IPS DF 19.7 (cell line): ENCODE data around the gene IRAK3.

Source experiments
- DNase-seq: peaks from one replicate; pipeline ENCODE4 v3.0.0-alpha.2; 2013; ENCODE audit warnings: low read depth, low spot score

The IRAK3 gene, protein sequence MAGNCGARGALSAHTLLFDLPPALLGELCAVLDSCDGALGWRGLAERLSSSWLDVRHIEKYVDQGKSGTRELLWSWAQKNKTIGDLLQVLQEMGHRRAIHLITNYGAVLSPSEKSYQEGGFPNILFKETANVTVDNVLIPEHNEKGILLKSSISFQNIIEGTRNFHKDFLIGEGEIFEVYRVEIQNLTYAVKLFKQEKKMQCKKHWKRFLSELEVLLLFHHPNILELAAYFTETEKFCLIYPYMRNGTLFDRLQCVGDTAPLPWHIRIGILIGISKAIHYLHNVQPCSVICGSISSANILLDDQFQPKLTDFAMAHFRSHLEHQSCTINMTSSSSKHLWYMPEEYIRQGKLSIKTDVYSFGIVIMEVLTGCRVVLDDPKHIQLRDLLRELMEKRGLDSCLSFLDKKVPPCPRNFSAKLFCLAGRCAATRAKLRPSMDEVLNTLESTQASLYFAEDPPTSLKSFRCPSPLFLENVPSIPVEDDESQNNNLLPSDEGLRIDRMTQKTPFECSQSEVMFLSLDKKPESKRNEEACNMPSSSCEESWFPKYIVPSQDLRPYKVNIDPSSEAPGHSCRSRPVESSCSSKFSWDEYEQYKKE

DNA sequence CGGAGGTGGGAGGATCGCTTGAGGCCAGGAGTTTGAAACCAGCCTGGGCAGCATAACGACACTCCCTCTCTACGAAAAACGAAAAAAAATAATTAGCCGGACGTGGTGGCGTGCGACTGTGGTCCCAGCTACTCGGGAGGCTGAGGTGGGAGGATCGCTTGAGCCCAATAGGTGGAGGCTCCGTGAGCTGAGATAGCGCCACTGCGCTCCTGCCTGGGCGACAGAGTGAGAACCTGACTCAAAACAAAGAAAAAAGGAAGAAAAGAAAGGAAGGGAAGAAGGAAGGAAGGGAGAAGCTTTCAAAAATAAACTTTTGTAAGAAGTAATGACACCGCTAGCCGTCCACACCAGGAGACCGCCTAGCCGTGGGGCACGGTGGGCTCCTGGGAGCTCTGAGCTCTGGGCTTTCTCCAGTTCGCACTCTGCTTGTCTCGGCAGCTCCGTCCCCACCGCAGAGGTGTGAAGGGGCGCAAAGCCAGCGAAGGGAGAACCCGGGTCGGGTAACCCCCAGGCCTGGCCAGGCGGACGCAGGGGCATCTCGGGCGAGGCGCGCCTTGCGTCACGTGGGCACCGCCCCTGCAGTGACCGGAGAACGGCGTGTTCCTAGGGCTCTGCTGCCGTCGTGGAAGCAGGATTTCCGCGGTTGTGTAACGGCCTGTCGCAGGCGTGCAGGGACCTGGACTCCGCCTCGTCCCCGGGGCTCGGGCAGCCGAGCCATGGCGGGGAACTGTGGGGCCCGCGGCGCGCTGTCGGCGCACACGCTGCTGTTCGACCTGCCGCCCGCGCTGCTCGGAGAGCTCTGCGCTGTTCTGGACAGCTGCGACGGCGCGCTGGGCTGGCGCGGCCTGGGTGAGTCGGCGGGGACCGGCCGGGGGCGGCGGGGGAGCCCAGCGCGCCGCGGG, at the start of gene IRAK3:
IRAK3 (plus strand) TSS at position 631 of the 902 bp plus-strand sequence; CDS start at position 717, 86 bp downstream.
- DNase-seq: no peak

DNA sequence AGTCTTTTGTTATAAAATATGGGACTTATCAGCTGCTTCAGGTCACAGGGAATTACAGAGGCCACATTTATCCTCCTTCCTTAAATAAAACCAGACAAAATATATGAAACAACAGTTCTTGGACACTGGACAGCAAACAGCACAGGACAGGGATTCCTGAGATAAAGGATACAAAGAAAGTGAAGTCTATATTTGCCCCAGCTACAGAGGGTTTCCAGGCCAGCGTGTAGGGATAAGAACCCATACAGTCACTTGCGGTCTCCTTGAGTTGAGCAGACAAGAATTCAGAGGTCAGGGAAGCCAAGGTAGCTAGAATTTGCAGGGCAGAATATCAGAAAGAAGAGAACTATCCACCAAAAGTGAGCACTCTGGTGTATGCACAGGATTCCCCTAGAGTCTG, 49.7 kb upstream of the IRAK3 start:
- DNase-seq: no peak

DNA sequence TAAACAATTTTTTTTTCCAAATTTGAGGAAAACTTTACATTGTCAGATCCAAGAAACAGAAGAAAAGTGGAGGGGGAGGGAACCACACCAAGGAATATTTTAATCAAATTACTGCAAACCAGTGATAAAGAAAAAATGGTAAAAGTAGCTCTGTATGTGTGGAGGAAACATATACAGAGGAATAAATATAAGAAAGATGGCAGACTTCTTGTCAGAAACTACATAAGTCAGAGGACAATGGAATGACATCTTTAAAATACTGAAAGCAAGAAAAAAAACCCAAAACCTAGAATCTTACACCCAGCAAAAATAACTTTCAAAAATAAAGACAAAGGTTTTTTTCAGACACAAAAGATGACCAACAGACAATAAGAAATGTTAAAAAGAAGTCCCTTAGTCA, 48.3 kb upstream of the IRAK3 start:
- no peak for DNase-seq

DNA sequence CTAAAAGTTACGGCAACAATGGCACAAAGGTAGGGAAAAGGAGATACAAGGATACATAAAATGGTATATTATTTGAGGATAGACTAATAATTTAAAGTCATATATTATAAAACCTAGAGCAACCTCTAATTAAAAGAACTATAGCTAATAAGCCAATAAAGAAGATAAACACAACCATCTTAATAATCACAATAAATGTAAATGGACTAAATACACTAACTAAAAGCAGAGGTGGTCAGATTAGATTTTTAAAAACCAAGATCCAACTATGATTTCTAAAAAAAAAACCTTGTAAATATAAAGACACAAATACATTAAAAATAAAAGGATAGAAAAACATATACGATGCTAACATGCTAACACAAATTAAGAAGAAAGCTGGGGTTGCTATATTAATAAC, 47.7 kb upstream of the IRAK3 start:
- no peak for DNase-seq

DNA sequence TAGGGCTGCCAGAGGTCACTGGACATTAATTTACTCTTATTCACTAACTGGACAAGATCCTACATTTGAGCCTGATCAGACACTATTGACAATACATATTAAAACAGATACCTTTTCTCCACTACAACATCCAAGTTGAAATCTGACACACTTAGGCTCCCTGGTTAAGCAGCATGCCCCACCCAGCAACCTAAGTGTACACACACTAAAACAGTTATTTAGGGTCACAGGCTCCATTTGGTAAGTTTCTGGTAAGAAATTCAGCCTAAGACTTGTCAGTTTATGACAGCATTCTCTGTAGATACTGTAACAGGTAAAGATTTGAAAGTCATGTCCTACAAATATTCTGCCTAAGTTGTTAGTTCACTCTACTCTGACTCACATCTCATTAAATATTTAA, 46.2 kb upstream of the IRAK3 start:
- no peak for DNase-seq

DNA sequence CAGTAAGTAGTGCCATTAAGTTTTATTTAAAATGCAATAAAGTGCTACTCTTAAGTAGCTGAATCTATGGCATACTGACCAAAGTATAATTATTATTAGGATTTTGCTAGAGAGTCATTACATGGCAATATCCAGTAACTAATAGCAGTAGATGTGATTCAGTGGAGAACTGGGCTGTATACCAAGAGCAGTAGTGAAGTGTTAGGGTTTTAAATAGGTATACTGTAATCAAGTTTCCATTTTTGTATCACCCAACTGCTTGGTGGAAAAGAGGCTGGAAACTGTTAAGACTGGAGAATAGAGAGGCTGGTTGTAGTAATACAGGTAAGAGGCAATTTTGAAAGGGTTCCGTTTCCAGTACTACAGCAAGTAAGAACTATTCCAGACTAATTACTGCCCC, 45.1 kb upstream of the IRAK3 start:
- DNase-seq: no peak

DNA sequence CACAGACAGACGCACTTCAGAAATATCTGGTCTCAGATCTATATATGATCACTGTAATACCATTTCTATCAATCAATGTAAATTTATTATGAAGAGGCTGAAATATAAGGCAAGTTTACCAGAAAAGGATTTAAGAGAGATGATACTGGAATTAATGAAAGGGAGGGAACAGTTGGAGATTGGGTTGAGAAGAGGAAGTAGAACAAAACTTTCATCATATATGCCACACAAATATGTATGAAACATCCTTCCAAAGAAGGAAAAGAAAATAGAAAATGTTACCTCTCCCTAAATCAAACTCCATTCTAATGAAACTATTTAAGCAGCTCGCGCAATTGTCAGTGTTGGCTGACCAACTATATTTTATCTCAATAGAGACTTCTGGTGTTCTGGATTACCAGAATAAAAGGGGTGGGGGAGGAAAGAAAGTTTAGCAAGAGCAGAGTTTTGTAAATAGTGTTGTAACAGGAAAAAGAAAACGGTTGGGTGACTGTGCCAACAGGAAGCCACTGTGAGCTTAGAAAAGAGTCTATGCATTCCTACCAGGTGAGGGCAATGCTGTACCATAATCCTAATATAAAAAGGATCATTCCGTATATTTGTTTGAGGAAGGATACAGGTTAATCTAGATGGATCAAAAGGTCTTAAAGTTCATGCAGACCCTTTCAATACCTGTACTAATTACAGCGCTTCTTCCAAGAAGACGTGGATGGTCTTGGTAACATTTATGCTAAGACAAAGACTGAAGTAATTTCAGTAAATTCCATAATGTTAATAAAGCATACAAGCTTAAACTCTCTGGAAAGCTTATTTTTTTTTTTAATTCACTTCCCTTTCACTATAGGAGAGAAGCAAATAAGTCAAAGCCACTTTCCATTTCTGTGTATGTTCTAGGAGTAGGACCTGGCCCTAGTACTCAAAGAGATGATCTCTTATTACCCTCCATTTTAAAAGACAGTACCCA, 43.9 kb upstream of the IRAK3 start:
- peak; percentile 15 for DNase-seq

DNA sequence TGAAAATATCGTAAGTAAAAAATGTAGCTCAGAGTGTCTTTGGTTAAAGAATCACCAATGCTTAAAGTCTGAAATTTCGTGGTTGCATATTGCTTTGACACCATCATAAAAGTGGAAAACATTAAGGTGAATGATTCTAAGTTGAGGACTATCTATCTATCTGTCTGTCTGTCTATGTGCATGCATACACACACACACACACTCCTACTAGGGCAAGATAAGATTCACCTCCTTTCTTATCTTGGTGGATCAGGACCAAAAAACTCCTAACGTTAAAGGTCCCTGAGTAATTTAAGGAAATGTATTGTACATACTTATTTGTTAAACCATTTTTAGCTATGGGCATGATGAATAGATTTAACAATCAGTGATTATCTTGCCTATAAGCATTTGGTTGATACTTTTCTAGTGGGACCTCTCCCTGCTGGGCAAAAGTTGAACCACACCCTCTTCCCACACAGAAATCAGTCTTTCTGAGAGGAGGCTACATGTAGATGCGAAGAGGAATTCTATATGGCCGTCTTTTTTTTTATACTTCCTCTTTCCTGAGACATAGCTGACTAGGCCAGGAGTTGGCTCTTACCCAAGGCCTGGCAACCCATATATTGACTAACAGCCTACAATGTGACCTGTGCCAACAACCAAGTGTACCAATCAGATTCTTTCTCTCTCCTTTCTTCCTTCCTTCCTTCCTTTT, 39.2 kb upstream of the IRAK3 start:
- no peak for DNase-seq

DNA sequence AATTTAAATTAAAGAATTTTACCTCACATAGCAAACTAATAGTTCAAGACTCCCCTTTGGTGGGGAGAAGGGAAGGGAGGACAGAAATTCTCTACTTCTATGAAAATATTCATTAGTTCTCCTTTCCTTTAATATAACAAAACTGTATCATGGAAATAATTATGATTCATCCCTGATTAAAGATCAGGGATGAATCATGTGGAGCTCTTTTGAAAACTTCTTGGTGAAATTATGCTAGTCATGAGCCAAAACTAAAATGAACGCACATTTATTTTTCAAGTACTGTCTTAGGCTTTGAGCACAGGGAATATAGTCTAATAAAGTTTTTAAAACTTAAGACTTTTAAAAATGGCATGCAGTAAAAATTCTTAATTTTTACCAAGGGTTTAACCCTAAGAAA, 36.3 kb upstream of the IRAK3 start:
- DNase-seq: no peak

DNA sequence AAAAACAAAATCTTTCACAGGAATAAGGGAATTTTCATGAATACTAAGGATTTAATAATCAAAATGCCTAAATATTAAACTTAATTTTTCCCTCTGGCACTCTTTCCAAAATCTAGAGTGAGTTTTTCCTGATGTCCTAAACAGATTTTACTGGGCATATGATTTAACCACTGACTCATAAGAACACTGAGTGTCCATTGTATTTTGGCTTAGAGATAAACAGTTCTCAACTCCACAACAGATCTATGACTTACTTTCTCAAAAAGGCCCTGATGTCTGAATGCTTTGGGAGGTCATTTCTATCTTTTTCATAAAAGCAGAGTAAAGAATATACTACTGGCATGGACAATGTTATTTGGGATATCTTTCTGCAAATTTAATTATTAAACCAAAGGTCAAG, 34.2 kb upstream of the IRAK3 start:
- no peak for DNase-seq

DNA sequence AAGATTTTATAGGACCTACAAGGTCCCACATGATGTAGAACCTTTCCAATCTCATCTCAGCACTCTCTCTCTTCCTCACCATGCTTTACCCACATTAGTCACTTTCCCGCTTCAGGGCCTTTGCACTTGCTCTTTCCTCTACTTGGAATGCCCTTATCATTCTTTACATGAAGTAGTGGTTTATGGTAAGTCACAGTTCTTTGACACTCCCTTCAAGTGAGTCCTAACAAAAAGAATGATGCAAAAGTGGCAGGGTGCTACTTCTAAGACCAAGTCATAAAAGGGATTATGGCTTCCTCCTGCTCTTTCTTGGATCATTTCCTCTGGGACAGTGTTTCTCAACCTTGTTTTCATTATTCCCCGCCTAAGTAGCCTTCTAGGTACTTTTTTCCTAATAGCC, 32.4 kb upstream of the IRAK3 start:
- no peak for DNase-seq

DNA sequence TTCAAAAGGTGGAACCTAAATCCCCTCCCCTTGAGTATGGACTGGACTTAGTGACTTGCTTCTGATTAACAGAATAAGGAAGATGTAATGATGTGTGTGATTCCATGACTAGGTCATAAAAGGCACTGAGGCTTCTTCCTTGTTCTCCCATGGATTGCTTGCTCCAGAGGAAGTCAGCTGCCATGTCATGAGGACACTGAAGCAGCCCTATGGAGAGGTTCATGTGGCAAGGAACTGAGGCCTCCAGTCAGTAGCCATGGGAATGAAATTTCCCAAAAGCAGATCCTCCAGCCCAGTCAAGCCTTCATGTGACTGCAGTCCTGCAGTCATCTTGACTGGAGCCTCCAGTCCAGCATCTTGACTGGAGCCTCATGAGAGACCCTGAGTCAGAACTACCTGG, 29.9 kb upstream of the IRAK3 start:
- DNase-seq: no peak

DNA sequence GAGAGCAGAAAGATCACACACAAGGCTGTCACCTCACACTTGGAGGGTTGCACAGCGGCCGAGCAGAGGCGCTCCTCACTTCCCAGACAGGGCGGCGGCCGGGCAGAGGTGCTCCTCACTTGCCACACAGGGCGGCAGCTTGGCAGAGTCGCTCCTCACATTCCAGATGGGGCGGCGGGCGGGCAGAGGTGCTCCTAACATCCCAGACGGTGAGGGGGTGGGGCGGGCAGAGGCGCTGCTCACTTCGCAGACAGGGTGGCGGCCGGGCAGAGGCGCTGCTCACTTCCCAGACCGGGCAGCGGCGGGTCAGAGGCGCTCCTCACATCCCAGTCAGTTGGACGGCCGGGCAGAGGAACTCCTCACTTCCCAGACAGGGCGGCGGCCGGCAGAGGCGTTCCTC, 28.3 kb upstream of the IRAK3 start:
- no peak for DNase-seq

DNA sequence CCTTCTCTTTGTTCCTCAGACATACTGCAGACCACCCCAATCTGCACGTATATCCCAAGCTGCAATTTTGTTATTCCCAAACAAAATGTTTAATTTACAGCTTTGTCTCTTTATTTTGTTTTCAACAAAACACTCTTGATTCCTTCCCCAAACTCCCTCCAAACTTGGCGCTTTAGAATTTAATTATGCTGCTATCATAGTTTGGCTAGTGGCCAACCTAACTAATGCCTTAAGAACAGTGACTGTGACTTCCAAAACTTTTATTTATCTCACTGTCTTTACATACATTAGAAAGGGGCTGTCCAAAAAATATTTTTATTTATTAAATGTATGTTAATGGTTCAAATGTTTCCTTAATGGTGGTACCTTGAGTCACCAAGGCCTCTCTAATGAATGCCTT, 26.3 kb upstream of the IRAK3 start:
- no peak for DNase-seq

DNA sequence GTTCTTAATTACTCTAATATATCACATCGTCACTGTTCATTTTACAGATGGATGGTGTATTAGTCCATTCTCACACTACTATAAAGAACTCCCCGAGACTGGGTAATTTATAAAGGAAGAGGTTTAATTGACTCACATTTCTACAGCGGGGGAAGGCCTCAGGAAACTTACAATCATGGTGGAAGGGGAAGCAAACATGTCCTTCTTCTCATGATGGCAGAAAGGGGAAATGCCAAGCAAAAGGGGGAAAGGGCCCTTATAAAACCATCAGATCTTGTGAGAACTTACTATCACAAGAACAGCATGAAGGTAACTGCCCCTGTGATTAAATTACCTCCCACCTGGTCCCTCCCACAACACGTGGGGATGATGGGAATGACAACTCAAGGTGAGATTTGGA, 25.7 kb upstream of the IRAK3 start:
- no peak for DNase-seq

DNA sequence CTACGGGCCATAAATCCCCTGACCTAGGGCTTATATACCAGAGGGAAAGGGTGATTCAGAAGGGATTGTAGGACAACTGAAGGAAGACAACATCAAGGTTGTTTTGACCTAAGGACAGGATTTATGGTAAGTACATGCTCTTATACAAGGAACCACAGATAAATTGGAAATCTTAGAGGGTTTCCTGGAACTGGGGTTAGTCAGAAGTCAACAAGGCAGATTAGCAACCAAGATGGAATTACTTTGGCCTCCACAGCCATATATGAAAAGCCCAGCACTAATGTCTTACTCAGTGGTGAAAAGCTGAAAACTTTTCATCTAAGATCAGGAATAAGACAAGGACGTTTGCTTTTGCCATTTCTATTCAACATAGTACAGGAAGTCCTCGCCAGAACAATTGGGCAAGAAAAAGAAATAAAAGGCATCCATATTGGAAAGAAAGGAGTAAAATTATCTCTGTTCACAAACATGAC, 24.6 kb upstream of the IRAK3 start:
- no peak for DNase-seq

DNA sequence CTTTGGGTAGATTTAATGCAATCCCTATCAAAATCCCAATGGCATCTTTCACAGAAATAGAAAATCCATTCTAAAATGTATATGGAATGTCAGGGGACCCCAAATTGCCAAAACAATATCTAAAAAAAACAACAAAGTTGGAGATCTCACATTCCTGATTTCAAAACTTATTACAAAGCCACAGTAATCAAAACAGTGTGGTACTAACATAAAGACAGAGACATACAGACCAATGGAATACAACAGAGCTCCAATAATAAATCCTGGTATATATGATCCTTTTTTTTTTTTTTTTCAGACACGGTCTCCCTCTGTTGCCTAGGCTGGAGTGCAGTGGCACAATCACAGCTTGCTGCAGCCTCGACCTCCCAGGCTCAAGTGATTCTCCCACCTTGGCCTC, 23.9 kb upstream of the IRAK3 start:
- no peak for DNase-seq

DNA sequence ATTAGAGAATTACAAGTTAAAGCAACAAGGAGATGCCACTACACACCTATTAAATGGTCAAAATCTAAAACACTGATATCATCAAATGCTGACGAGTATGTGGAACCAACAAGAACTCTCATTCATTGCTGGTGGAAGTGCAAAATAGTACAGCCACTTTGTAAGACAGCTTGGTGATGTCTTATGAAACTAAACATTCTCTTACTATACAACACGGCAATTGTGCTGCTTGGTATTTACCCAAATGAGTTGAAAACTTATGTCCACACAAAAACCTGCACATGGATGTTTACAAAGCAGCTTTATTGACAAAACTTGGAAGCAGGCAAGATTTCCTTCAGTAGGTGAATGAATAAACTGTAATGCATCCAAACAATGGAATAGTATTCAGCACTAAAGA, 22.5 kb upstream of the IRAK3 start:
- no peak for DNase-seq

DNA sequence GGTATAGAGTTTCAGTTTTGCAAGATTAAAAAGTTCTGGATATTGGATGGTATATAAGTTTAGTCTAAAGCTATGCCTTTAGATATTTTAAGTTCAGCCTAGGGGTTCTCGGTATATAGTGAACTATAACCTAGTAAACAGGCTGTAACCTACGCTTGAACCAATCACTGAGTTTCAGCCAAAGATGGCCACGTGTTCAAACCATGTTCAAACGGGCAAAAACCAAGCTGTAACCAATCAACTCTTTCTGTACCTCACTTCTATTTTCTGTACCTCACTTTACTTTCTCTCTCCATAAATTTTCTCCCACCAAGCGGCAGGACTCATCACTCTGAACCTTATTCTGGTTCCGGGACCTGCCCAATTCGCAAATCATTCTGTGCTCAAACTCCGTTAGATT, 20.6 kb upstream of the IRAK3 start:
- no peak for DNase-seq
